ENCODE measurements around the gene TNFRSF13B.
"Not testable (repeated sequence)": the region's sequence is repeated elsewhere in the genome, so short reads cannot be mapped to it uniquely, and the experiment has no call there.

The TNFRSF13B gene

DNA sequence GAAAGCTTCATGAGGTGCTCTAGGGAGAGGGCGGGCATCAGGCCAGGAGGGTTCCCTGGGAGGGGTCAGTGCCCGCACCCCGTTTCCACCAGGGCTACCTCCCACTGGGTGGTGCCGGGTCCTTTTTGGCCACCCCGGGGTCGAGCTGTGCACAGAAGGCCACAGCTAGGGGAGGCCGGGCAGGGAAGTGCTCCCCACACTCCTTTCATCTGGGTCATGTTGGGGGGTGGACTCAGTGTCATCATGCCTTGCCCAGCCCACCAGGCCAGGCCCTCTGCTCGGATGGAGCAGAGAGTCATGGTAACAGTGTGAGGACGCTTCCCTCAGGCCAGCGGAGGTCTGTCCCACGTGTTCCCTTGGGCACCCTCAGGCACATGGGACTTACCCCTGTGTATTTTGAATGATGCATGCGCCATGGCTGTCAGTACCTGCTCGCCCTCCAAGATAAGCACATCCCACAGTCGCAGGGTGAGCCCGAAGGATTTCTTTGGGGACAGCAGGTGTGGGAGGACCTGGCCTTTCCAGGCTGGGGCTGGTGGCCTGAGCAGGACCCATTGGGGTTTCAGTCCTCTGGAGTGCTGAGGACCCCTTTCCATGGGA, 46.4 kb downstream of the TNFRSF13B start:
- no peak for DNase-seq (ENCODE audit: low spot score)

DNA sequence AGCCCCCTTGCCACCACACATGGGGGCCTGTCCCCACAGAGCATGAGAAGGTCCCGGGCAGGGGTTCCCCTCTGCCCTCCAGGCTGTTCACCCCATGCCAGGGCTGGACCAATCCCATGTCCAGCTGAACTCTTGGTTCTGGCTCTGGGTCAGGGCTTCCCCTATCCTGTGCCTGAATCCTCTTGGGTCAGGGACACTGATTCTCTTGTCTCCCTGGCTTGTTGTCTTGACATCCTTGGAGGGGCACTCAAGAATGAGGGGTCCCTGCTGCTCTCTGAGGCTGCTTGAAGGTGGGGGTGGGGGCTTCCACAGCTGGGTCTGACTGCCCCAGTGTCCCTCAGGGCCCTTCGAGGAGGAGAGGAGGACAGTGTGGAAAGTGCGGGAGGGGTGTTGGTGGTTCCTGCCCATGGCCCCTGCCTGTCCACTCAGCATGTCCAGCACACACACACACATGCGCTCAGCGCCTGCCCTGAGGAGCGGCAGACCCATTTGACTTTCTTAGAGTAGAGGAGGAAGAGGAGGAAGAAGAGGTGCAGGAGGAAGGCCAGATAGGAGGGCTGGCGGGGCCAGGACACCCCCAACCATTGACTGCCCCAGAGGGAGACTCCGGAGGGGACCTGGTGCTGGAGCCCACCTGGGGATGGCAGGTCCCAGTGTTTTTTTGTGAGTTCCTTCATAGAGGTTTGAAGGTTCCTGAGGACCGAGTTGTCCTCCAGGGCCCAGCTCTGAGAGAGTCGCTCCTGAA, 47.0 kb downstream of the TNFRSF13B start:
- DNase-seq (ENCODE audit: low spot score) = no peak

DNA sequence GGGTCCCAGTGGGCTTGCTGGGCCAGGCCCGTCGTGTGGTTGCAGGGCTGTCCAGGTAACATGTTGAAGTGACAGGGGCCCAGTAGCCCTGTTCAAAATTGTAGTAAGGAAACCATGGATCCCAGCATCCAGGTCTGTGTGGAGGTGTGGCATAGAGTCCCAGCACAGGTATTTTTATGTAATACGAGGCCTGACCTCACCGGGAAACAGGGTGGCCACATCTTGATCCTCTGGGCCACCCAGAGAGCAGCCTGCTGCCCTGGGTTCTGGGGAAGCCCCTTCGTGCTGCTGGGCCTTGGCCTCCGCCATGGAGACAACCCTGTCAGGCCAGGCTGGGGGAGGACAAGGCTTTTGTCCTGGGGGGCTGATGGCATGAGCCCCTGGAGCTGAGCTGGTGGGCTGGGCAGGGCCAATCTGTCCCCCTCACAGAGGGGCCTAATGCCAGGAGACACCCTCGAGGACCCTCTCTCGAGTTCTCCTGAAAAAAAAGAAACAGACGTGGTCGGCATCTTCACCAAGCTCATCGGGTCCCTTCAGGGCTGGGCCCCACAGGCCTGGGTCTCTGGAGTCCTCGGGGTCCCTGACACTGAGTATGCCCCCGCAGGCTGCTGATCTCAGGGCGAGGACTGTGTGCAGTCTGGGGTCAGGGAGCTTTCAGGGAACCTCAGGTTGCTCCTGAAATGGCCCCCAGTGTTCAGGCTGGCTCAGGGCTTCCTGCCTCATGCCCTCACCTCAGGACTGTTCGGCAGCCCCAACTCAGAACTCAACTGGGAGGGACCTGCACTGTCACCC, 47.8 kb downstream of the TNFRSF13B start:
- no peak for DNase-seq (ENCODE audit: low spot score)

DNA sequence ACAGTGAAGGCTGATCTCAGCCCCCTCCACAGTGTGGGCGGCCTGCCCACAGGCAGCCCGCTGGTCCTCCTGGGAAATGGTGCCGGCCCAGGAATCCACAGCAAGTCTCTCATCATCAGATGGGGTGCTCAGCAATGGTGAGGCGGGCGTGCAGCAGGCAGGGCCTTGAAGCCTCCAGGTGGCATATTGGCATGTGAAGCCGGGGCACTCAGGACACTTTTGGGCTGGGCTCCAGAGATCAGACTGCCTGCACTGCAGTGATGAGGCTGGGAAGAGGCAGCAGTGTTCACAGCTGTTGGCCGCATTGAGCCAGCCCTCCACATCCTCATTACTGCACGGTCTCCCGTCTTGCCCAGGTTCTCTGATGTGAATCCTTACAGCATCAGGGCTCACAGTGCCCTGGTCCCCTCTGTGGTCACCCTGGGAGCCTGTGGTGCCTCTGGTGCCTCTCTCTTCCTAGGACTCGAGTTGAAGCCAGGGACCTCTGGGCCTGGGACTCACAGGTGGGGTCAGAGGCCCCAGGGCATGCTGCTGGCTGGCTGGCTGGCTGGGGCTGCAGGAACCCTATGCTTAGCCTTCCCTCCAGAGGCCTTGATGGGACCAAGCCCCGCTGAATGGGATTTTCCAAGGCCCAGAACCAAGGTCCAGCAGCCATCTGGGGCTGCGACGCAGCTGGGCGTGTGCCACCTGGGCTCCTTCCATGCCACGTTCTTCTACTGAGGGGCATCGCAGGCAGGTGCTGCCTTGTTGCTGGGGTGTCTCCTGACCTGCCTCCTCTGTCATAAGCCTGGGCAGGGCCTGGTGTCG, 48.6 kb downstream of the TNFRSF13B start:
- DNase-seq (ENCODE audit: low spot score) = no peak

DNA sequence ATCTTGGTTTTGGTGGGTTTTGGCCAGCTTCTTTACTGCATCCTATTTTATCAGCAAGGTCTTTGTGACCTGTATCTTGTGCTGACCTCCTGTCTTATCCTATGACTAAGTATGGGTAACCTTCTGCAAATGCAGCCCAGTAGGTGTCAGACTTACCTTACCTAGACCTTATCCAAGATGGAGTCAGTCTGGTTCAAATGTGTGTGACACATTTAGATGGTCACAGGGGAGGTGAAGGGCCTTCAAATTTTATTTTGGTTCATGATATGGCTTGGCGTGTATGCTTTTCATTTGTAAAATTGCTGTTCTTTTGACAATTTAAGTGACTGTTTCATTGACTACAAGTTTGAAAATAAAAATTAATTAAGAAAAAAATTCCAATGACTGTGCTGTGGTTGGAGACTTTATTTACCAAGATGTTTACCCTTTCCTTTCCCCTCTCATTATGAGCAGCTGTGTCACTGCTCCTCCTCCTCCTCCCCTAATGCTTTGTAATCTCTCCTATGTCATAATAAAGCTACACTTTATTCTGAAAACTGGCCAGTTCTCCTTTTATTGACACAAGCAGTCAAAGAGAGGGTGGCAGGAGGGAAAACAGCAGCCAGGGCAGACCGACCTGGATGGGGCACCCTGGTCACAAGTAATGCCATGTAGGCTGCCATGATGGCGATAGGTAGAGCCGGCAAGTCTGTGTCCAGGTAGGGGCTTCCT, 49.4 kb downstream of the TNFRSF13B start:
- DNase-seq (ENCODE audit: low spot score) = no peak

DNA sequence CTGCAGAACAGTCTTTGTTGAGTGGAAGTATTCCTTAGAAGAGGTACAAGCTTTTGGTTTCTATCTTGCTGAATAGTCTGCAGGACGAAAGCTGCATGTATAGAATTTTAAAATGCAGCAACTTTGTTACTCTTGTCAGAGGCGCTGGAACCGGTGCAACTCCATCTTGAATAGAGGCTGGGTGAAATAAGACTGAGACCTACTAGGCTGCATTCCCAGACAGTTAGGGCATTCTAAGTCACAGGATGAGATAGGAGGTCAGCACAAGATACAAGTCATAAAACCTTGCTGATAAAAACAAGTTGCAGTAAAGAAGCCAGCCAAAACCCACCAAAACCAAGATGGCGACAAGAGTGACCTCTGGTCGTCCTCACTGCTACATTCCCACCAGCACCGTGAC, 50.5 kb downstream of the TNFRSF13B start:
- not testable (repeated sequence) for DNase-seq (ENCODE audit: low spot score)

DNA sequence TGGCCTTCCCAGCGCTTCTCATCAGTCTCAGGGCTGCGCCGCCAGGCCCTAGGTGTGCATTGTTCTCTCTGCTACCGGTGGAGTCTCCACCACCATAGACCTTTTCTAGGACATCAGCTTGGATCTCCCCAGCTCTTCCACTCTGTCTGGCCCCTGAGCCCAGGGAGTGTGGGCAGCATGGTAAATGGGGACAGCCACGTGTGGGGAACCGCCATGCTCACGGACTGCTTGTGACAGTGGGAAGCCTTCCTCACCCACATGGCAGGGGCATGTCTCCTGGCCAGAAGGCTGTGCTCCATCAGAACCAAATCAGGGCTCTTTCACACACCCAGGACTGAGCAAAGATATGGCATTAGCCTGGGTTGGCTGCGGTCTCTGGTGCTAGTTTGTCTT, 51.3 kb downstream of the TNFRSF13B start:
- DNase-seq (ENCODE audit: low spot score) = no peak

DNA sequence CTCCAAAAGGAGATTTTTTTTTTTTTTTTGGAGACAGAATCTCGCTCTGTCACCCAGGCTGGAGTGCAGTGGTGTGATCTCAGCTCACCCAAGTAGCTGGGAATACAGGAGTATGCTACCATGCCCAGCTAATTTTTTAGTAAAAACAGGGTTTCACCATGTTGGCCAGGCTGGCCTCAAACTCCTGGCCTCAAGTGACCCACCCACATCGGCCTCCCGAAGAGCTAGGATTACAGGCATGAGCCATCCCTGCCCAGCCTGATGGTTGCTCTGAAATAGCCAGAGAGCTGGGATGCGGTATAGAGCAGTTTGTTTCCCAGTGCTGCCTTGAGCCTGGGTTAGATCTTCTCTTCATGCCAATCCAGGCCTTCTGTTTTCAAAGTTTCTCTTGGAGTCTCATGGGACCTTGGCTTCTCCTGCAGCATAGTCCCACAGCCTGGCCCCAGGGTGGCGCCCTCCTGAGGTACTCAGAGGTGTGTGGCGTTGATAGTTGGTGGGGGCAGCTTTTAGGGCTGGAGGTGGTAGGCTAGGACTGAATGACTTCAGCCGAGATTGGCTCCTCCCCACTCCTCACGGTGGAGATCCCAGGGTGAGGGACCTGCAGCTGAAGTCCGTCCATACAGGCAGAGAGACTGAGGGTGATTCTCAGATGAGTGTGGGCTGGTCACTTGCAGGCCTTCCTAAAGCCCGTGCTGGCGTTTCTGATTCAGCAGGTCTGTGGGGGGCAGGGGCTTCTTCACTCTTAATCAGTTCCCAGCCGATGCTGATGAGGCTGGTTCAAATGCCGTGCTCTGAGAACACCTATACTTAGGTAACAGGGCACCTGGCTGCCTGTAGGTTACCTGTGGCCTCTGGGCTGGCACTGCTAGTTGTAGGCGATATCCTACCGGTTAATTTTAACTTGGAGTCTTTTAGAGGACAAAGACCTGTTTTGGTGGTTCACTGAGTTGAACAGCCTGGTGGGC, 52.0 kb downstream of the TNFRSF13B start:
- no peak for DNase-seq (ENCODE audit: low spot score)

DNA sequence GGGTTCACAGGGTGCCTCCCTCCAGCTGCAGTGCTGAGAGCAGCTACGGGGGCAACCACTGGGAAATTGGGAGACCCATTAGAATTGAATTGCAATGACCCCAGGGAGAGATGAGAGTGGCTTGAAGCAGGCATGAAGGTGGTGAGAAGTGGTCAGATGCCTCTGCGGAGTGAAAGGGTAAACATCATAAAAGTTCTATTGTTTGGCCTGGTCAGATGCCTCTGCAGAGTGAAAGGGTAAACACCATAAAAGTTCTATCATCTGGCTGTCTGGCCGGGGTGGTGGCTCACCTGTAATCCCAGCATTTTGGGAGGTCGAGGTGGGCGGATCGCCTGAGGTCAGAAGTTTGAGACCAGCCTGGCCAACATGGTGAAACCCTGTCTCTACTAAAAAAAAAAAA, 53.5 kb downstream of the TNFRSF13B start:
- no peak for DNase-seq (ENCODE audit: low spot score)

DNA sequence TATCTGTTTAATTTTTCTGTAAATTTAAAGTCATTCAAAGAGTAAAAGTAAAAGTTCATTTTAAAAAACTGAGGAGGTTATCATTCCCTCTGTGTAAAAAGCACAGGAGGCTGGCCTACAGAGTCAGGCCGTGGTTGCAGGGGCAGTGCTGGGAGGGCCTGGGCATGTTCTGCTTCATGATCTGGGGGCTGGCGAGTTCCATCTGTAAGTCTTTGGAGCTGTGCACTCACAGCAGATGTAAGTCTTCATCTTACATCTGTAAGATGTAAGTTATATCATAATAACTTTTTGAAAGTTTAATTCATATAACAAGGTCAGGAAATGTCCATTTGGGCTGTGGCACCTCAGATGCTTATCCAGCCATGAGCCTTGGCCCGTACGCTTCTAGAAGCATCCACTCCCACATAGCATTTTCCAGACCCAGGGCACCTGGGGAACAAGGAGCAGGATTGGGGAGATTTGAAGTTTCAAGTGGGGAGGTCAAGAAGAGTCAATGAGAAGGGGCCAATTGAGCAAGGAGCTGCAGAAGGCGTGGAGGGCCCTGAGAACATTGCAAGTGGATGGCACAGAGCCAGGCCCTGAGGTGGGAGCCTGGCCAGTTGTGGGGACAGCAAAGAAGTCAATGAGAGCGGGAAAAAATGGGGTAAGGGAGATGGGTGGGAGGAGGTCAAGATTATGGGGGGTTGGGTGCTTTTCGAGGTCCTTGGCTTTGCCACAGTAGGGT, 54.1 kb downstream of the TNFRSF13B start:
- no peak for DNase-seq (ENCODE audit: low spot score)

DNA sequence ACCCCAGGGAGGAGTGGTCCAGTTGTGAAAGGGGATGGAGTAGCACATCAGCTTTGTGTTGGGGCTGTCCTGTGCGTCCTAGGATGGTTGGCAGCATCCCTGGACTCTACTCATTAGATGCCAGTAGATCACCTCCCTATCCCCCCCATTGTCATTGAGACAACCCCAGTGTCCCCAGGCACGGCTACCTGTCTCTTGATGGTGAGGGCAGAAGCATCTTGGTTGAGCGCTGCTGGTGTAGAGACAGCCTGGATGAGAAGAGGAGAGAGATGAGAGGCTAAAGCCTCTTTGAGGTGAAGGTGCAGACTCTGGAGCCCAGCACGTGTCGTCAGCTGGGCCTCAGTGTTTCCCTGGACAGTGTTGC, 55.4 kb downstream of the TNFRSF13B start:
- no peak for DNase-seq (ENCODE audit: low spot score)

DNA sequence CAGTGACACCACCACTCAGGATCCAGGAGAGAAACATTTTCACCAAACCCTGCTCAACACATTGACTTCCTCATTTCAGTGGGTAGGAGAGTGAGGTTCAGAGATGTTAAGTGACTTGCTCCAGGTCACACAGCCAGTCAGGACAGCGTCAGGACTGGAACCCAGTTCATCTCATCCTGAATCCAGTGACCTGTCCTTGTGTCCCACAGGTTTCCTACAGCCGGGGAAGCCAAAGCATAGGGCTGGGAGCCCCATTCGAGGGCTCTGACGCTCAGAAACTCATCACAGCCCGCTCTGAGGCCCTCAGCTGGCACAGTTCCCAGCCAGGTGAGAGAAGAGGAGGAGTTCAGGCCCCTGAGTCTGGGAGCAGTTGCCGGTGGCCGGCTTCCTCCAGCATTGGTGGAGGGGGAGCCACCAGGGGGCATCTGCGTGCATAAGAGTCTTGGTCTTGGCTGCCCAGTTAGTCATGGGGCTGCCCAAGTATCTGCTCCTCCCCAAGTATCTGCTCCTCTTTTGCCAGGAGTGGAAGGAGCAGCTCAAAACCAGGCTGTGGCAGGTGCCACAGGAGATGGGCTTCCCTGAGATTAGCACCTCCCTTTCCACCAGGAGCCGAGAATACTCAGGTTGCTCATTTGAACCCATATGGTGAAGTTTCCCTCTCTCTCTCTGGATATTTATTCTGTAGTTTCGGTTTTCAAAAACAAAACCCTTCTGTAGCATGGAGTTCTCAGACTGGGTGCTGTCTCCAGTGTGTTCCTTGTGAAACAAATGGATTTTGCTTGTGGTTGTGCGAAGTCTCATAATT, 56.0 kb downstream of the TNFRSF13B start:
- peak; percentile 57 for DNase-seq (ENCODE audit: low spot score)

DNA sequence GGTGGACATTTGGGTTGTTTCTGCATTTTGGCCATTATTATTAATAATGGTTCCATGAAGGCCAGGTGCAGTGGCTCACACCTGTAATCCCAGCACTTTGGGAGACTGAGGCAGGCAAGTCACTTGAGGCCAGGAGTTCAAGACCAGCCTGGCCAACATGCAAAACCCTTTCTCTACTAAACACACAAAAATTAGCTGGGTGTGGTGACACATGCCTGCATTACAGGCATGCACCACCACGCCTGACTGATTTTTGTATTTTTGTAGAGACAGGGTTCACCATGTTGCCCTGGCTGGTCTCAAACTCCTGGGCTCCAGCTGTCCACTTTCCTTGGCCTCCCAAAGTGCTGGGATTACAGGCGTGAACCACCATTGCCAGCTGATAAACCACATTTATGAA, 58.5 kb downstream of the TNFRSF13B start:
- DNase-seq (ENCODE audit: low spot score) = no peak

DNA sequence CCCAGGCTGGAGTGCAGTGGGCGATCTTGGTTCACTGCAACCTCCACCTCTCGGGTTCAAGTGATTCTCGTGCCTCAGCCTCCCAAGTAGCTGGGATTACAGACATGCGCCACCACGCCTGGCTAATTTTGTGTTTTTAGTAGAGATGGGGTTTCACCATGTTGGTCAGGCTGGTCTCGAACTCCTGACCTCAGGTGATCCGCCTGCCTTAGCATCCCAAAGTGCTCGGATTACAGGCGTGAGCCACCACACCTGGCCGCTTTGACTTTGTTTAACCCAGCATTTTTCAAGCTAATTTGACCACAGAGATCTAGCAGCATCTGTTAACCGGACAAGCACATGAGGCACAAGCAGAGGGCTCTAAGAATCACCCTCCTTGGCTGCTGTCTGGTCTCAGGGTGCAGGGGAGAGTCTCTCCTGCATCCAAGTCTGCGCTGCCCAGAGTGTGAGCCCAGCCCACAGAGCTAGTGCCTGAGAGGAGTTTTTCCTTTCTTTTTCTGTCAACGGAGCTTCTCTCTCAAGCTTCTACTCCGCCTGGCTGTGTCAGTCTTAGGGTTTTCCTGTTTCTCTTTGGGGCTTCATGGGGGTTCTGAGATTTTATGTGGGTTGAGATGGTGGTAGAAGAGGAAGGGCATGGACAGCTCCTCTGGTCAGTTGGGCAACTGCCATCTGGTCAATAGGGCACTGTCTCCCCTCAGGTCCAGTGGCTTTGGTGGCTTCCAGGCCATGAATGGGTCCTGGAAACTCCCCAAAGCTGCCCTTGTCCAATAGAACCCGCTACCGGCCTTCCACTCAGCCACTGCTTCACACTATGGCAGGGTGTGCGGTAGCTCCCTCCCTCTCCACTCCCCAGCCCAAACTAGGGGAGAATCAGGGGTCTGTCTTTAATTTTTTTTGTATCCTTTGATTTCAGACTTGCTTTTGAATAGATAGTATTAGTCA, 59.6 kb downstream of the TNFRSF13B start:
- DNase-seq (ENCODE audit: low spot score) = no peak

DNA sequence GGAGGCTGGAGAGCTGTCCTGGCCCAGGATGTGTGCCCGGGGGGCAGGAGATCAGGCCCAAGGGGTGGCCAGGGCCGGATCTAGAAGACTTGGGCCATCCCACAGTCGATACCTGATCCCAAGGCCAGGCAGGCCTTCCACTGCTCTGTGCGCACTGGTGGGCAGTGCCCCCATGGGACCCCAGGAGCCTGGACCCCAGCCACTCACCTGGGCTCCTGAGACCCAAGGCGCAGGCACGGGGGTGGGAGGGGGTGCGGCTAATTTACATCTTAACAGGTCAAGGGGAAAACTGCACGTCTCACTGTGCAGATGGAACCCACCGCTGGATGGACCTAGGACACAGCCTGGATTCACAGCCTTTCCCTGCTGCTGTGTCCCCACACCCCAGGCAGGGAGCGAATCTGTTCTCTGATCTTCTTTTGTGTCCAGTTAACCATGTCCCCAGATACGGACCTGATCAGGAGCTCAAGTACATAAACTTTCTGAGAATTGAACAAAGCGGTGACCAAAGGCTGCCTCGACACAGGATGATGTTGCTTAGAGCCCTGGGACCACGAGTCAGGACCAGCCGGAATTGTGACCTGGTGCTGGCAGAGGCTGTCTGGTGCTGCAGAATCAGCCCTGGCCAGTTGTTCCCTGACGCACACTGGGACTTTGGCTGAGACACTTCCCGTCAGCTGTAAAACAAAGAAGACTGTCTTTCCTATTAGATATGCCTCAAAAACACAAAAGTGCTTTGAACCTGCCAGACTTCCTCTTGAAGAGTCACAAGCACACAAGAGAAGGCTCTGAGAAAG, 60.6 kb downstream of the TNFRSF13B start:
- DNase-seq (ENCODE audit: low spot score) = no peak

DNA sequence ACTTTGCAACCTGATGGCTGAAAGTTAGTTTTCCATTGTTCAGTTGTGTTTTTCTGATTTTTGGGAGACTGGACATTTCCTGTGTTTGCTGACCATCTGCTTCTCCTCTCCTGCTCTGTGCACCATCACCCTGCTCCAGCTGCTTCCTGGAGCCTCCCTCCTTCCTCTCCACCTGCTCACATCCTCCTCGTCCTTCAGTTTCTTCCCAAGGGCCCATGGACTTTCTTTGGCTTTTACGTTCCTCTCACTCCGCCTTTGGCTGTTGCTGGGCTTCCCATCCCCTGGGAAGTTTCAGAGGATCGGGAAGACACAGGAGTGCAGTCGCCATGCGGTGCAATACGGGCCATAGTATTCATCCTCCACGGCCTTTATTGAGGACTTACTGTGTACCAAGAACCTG, 61.6 kb downstream of the TNFRSF13B start:
- no peak for DNase-seq (ENCODE audit: low spot score)
